ENCODE results near the gene PRKCH.

- TF ChIP-seq POLR2A (IDR thresholded peaks at IDR 0.05) (no peak), CTCF (IDR thresholded peaks at IDR 0.05) (no peak)
These were observed 184.7 kb downstream of the PRKCH start for GRCh38 chr14:61505815-61506809.
